ENCODE results near the gene SLC41A2.

GRCh38 chr12:104929368-104929767, 28.7 kb downstream of the SLC41A2 start:
- TF ChIP-seq CTCF (IDR thresholded peaks at IDR 0.05) = no peak
- TF ChIP-seq POLR2A (IDR thresholded peaks at IDR 0.05) = no peak
- TF ChIP-seq EP300 (IDR thresholded peaks at IDR 0.05) = no peak
